ENCODE measurements around the gene RHOJ. TPM values are rescaled to one million over a fixed set of nuclear protein-coding genes. Genes with fewer than 3 reads are reported as not detected.

Gene RHOJ
- total and polyA plus RNA-seq, 2 of the 4 experiments (the other 2 are of a cell fraction) = 9.5 to 33.9 TPM

DNA sequence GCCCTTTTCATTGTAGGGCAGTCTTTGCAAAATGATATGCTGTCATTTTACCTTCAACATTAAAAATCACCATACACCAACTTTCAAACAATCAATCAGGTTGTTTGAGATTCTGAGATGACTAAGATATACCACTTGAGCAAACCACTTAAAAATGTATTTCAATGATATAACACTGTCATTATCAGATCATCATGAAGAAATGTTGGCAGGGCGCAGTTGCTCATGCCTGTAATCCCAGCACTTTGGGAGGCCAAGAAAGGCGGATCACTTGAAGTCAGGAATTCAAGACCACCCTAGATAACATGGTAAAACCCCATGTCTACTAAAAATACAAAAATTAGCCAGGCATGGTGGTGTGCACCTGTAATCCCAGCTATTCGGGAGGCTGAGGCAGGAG, 13.0 kb upstream of the RHOJ start:
- no peaks in the 10 kb centered on the region for H3K9me3 ChIP-seq (ENCODE audit: control insufficient read depth, insufficient read depth, low read length)
- no peak overlapping the region for H4K5ac ChIP-seq (ENCODE audit: low read depth, low read length)
- WGBS, 2 experiments (ENCODE audit: extremely low coverage in 2 of 2, insufficient read length in 1 of 2) = no CpG with 5 or more reads among the region's 3 CpGs
- no peak overlapping the region for H3K4ac ChIP-seq (ENCODE audit: low read depth, low read length)
- CTCF ChIA-PET = no interaction called here
- no peaks in the 10 kb centered on the region for H3K27me3 ChIP-seq (ENCODE audit: control insufficient read depth, insufficient read depth, low read length)
- H4K91ac ChIP-seq (ENCODE audit: insufficient read depth, low read depth, low read length) = no peak overlapping the region
- H3K79me1 ChIP-seq (ENCODE audit: low read depth in 1 of 2, low read length in 2 of 2) = no peaks in the 10 kb centered on the region
- POLR2A ChIA-PET (ENCODE audit: unreplicated experiment) = no interaction called here
- intact Hi-C loops (cut with micrococcal nuclease) = no loop called here
- H3K23ac ChIP-seq (ENCODE audit: low read depth, low read length) = no peak overlapping the region
- dilution Hi-C loops (cut with HindIII; ENCODE audit: low sequenced_read_pairs, unreplicated experiment) = no loop called here
- no peaks in the 10 kb centered on the region for H3K36me3 ChIP-seq (ENCODE audit: control insufficient read depth, insufficient read depth, low read length)
- no peaks in the 10 kb centered on the region for H3K9me1 ChIP-seq (ENCODE audit: insufficient read depth, low read length)
- H4K20me1 ChIP-seq (ENCODE audit: insufficient read depth, low read length) = no peaks in the 10 kb centered on the region
- in situ Hi-C loops (cut with MboI; ENCODE audit: low sequenced_read_pairs) = no loop called here
- H3K14ac ChIP-seq (replicated peaks; ENCODE audit: low read depth, low read length) = no peak overlapping the region
- no peak overlapping the region for H3K4me3 ChIP-seq (ENCODE audit: insufficient read depth, low read depth, low read length)
- H3K56ac ChIP-seq (ENCODE audit: extremely low read depth, insufficient read depth, low read length) = no peak overlapping the region
- no TSS peak for BruUV-seq (replicated peaks)
- DNase-seq (no peak), ATAC-seq (ENCODE audit: low read depth) (no peak)
- no peak overlapping the region for H2BK20ac ChIP-seq (ENCODE audit: low read depth, low read length)
- no peak overlapping the region for H2AK9ac ChIP-seq (replicated peaks; ENCODE audit: low read depth, low read length, poor library complexity)
- no peak overlapping the region for H3K9ac ChIP-seq (ENCODE audit: low read depth, low read length)
- no peak overlapping the region for H2BK15ac ChIP-seq (ENCODE audit: low read depth, low read length)
- no peaks in the 10 kb centered on the region for H3K4me1 ChIP-seq (ENCODE audit: control insufficient read depth, insufficient read depth, low read length)
- no peak overlapping the region for H2AFZ ChIP-seq (replicated peaks; ENCODE audit: low read length, poor library complexity)
- H2BK120ac ChIP-seq (ENCODE audit: low read depth, low read length) = no peak overlapping the region
- no peak overlapping the region for H2AK5ac ChIP-seq (ENCODE audit: low read depth, low read length)
- H3K27ac ChIP-seq (ENCODE audit: insufficient read depth, low read length) = no peak overlapping the region
- H2BK5ac ChIP-seq (ENCODE audit: low read depth, low read length, poor library complexity, severe bottlenecking) = no peak overlapping the region
- TF ChIP-seq, protein P1, sequence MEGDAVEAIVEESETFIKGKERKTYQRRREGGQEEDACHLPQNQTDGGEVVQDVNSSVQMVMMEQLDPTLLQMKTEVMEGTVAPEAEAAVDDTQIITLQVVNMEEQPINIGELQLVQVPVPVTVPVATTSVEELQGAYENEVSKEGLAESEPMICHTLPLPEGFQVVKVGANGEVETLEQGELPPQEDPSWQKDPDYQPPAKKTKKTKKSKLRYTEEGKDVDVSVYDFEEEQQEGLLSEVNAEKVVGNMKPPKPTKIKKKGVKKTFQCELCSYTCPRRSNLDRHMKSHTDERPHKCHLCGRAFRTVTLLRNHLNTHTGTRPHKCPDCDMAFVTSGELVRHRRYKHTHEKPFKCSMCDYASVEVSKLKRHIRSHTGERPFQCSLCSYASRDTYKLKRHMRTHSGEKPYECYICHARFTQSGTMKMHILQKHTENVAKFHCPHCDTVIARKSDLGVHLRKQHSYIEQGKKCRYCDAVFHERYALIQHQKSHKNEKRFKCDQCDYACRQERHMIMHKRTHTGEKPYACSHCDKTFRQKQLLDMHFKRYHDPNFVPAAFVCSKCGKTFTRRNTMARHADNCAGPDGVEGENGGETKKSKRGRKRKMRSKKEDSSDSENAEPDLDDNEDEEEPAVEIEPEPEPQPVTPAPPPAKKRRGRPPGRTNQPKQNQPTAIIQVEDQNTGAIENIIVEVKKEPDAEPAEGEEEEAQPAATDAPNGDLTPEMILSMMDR (conservative IDR thresholded peaks at IDR 0.05; ENCODE audit: low read depth, low read length) = no peak
- no peak overlapping the region for H4K8ac ChIP-seq (ENCODE audit: low read depth in 2 of 2, low read length in 2 of 2)
- H3K4me2 ChIP-seq (ENCODE audit: low read depth, low read length) = no peak overlapping the region
- H3K18ac ChIP-seq (ENCODE audit: low read depth, low read length) = no peak overlapping the region

Measured in IMR-90 (cell line).